ENCODE measurements around the gene SLC8A1. TPM values are rescaled to one million over a fixed set of nuclear protein-coding genes. Genes with fewer than 3 reads are reported as not detected.

Gene SLC8A1
- total and polyA plus RNA-seq, 2 donors (not counting 1 experiment from before 2014, with no cell fraction given): 17.4 to 109 TPM

DNA sequence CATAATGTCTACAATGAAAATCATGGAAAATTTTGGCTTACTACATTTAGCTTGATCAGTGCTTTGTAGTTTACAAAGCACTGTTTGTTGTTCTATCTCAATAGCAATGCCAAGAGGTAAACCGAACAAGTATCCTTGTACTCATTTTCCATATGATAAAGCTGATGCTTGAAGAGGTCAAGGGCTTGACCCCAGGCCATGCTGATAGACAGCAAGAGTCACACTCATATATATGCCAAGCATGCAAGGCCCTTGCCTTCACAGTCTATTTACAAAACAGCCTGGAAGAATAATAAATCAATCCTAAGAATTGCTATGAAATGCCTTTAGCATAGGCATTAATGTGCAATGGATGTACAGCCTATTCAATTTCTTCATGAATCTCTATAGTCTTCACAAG is 71.8 kb downstream of the SLC8A1 start:
- H3K79me2 ChIP-seq (ENCODE audit: control insufficient read depth, insufficient read depth, low read length): no peaks in the 10 kb centered on the region
- H3K36me3 ChIP-seq (ENCODE audit: control insufficient read depth, insufficient read depth, low read length): no peaks in the 10 kb centered on the region
- H3K4me3 ChIP-seq (replicated peaks in 1 of 4; ENCODE audit: control extremely low read depth in 1 of 4, insufficient read depth in 1 of 4, low read depth in 3 of 4, low read length in 4 of 4): no peak overlapping the region
- H3K4me2 ChIP-seq (ENCODE audit: extremely low read depth, insufficient read depth, low read length): no peak overlapping the region
- no peaks in the 10 kb centered on the region for H3K9me3 ChIP-seq (ENCODE audit: control insufficient read depth, insufficient read depth, low read depth, low read length)
- H3K4me1 ChIP-seq (ENCODE audit: control insufficient read depth, extremely low read depth, insufficient read depth, low read length): no peaks in the 10 kb centered on the region
- H3K9ac ChIP-seq (ENCODE audit: insufficient read depth, low read length): no peak overlapping the region
- H3K27me3 ChIP-seq (ENCODE audit: control insufficient read depth, insufficient read depth, low read length): no peaks in the 10 kb centered on the region
- H4K20me1 ChIP-seq (ENCODE audit: control insufficient read depth, extremely low read depth, insufficient read depth, low read length): no peaks in the 10 kb centered on the region
- DNase-seq (ENCODE audit: low read depth in 2 of 2): no peak
- TF ChIP-seq EZH2 (IDR thresholded peaks at IDR 0.05; ENCODE audit: low read length, missing control alignments) (no peak), CTCF (conservative IDR thresholded peaks at IDR 0.05 in 1 of 2, IDR thresholded peaks at IDR 0.05 in 1 of 2; ENCODE audit: low read depth in 1 of 2, low read length in 2 of 2) (no peak)
- no peak overlapping the region for H3K27ac ChIP-seq (ENCODE audit: insufficient read depth, low read length)
- H2AFZ ChIP-seq (ENCODE audit: low read length): no peak overlapping the region

DNA sequence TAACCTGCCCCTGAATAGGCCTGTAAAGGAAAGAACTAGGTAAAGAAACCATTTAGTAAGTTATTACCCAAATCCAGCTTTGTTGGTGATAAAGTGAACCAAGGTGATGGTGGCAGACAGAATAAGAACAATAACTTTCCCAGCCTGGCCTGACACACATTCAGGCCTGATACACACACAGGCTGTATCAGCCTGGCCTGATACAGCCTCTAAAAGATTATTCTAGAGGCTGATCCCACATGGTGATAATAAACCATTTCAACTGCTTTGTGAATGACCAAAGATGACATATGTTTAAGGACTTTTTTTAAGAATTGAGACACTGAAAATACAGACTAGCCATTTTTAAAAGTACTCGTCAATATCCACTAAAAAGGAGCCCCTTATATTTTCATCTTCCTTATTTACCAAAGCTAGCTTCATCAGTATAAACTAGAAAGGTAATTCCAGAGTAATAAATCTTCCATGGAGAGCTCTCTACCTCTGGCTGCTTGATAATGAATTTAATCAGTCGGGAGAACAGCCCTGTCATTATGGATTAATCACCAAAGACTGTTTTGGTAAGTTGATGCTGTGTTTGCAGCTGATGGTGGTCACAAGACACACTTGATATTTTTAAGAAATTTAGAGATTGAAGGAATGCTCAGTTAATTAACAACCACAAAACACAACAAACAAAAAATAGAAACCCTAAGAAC is 77.2 kb downstream of the SLC8A1 start:
- Histone ChIP-seq H3K4me2 (ENCODE audit: extremely low read depth, insufficient read depth, low read length) (no peak overlapping the region), H4K20me1 (ENCODE audit: control insufficient read depth, extremely low read depth, insufficient read depth, low read length) (no peaks in the 10 kb centered on the region), H3K27me3 (ENCODE audit: control insufficient read depth, insufficient read depth, low read length) (no peaks in the 10 kb centered on the region), H3K27ac (ENCODE audit: insufficient read depth, low read length) (no peak overlapping the region), H3K36me3 (ENCODE audit: control insufficient read depth, insufficient read depth, low read length) (no peaks in the 10 kb centered on the region), H2AFZ (ENCODE audit: low read length) (no peak overlapping the region), H3K4me3 (replicated peaks in 1 of 4; ENCODE audit: control extremely low read depth in 1 of 4, insufficient read depth in 1 of 4, low read depth in 3 of 4, low read length in 4 of 4) (no peak overlapping the region), H3K4me1 (ENCODE audit: control insufficient read depth, extremely low read depth, insufficient read depth, low read length) (peaks cover 7% of the 10 kb centered on the region), H3K79me2 (ENCODE audit: control insufficient read depth, insufficient read depth, low read length) (no peaks in the 10 kb centered on the region), H3K9me3 (ENCODE audit: control insufficient read depth, insufficient read depth, low read depth, low read length) (no peaks in the 10 kb centered on the region), H3K9ac (ENCODE audit: insufficient read depth, low read length) (no peak overlapping the region)
- no peak for DNase-seq (ENCODE audit: low read depth in 2 of 2)
- no peak for TF ChIP-seq CTCF (conservative IDR thresholded peaks at IDR 0.05 in 1 of 2, IDR thresholded peaks at IDR 0.05 in 1 of 2; ENCODE audit: low read depth in 1 of 2, low read length in 2 of 2)

- DNase-seq (ENCODE audit: low read depth in 2 of 2): no peak
- H3K4me2 ChIP-seq (ENCODE audit: extremely low read depth, insufficient read depth, low read length): no peak overlapping the region
- H4K20me1 ChIP-seq (ENCODE audit: control insufficient read depth, extremely low read depth, insufficient read depth, low read length): no peaks in the 10 kb centered on the region
- no peaks in the 10 kb centered on the region for H3K27me3 ChIP-seq (ENCODE audit: control insufficient read depth, insufficient read depth, low read length)
- H3K4me1 ChIP-seq (ENCODE audit: control insufficient read depth, extremely low read depth, insufficient read depth, low read length): peaks cover 7% of the 10 kb centered on the region
- H3K9me3 ChIP-seq (ENCODE audit: control insufficient read depth, insufficient read depth, low read depth, low read length): no peaks in the 10 kb centered on the region
- H3K27ac ChIP-seq (ENCODE audit: insufficient read depth, low read length): no peak overlapping the region
- H3K9ac ChIP-seq (ENCODE audit: insufficient read depth, low read length): no peak overlapping the region
- H3K36me3 ChIP-seq (ENCODE audit: control insufficient read depth, insufficient read depth, low read length): no peaks in the 10 kb centered on the region
- no peak overlapping the region for H3K4me3 ChIP-seq (replicated peaks in 1 of 4; ENCODE audit: control extremely low read depth in 1 of 4, insufficient read depth in 1 of 4, low read depth in 3 of 4, low read length in 4 of 4)
- H3K79me2 ChIP-seq (ENCODE audit: control insufficient read depth, insufficient read depth, low read length): no peaks in the 10 kb centered on the region
- no peak overlapping the region for H2AFZ ChIP-seq (ENCODE audit: low read length)
- TF ChIP-seq CTCF (conservative IDR thresholded peaks at IDR 0.05 in 1 of 2, IDR thresholded peaks at IDR 0.05 in 1 of 2; ENCODE audit: low read depth in 1 of 2, low read length in 2 of 2): no peak
- TF ChIP-seq EZH2 (IDR thresholded peaks at IDR 0.05; ENCODE audit: low read length, missing control alignments): no peak
Measured at GRCh38 chr2:40373111-40373510, 78.8 kb downstream of the SLC8A1 start.
